Measurements from ENCODE around the gene MELTF.

The MELTF gene

DNA sequence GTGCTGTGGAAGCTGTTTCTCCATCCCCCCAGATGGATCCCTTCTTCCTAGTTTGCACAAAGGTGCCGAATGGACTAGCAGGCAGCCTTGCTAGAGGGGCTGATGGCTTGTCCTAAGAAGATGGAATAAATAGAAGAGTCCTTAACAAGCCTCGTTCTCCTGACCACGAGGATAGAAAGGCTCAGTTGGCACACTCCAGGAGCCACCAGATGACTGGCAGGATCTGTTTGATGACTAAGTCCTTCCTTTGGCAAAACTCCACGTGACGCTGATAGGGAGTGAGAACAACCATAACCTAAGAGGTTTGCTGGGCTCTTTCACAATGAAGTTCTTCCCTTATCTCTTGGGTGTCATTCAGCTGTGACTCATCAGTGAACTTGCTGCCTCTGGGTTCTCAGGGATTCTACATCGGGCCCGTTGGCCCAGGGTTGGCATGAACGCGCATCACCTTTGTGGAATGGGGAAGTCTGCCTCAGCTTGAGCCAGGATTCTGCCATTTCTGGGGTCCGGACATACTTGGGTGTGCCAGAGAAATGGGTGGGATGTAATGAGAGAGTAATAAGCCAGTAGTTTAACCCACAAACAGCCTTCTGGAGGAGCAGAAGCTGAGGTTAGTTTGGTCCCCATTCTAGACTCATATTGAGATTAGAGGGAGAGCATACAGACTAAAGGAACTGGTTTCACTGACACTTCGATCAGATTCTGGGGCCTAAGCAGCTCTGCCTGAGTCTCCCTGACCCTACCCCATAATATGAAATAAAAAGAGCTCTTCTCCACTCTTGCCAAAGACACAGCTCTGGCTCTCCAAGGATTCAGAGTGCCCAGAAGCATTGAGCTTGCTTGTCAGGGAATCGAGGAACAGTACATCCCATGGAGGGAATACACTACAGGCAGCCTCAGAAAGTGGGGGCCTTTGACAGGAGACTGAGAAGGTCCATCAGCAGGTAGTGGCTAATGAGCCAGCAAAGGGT, 2.0 kb upstream of the MELTF start:
- TF ChIP-seq, protein P1, sequence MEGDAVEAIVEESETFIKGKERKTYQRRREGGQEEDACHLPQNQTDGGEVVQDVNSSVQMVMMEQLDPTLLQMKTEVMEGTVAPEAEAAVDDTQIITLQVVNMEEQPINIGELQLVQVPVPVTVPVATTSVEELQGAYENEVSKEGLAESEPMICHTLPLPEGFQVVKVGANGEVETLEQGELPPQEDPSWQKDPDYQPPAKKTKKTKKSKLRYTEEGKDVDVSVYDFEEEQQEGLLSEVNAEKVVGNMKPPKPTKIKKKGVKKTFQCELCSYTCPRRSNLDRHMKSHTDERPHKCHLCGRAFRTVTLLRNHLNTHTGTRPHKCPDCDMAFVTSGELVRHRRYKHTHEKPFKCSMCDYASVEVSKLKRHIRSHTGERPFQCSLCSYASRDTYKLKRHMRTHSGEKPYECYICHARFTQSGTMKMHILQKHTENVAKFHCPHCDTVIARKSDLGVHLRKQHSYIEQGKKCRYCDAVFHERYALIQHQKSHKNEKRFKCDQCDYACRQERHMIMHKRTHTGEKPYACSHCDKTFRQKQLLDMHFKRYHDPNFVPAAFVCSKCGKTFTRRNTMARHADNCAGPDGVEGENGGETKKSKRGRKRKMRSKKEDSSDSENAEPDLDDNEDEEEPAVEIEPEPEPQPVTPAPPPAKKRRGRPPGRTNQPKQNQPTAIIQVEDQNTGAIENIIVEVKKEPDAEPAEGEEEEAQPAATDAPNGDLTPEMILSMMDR (conservative IDR thresholded peaks at IDR 0.05; ENCODE audit: control insufficient read depth, insufficient read depth, low read depth, low read length) = no peak
- peak; percentile 99 for DNase-seq (ENCODE audit: low read depth)
- no peak overlapping the region for H3K4me3 ChIP-seq (ENCODE audit: control insufficient read depth, low read depth, low read length)

DNA sequence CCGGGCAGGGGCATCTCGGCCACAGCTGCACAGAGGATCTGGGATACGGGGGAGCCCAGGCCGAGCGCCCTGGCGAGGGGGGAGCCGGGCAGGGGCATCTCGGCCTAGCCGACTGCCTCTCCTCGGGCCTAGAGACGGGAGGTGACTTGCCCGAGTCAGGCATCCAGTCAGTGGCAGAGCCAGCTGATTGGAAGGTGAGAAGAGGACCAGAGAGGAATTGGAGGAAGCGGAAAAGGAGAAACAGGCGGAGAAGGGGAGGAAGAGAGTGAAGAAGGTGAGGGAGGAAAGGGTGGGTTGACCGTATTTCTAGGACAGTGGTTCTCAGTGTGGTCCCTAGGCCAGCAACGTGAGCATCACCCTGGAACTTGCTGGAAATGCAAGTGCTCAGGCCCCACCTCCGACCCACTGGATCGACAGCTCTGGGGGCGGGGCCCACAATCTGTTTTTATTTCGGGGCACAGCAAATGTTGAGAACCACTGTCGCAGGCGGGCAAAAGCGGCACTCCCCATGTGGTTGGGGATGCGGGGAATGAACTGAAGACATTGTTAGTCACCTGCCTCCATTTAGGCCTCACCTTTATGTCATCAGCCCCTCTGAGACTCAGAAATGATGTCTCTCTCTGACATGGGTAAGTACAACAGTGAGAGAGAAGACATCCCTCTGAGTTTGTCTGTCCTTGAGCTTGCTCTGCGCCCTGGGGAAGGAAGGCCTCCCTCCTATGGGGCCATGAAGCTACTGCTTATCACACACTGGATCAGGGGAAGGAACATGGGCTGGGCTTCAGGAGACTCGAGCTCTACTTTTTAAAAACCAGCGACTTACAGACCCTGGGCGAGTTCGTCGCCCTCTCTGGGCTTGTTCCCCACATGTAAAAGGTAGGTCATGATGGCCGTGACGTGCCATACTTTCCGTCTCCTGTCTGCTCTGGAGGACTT, 1.0 kb upstream of the MELTF start:
- no peak overlapping the region for H3K4me3 ChIP-seq (ENCODE audit: control insufficient read depth, low read depth, low read length)
- TF ChIP-seq, protein P1 (conservative IDR thresholded peaks at IDR 0.05; ENCODE audit: control insufficient read depth, insufficient read depth, low read depth, low read length) = no peak
- no peak for DNase-seq (ENCODE audit: low read depth)

DNA sequence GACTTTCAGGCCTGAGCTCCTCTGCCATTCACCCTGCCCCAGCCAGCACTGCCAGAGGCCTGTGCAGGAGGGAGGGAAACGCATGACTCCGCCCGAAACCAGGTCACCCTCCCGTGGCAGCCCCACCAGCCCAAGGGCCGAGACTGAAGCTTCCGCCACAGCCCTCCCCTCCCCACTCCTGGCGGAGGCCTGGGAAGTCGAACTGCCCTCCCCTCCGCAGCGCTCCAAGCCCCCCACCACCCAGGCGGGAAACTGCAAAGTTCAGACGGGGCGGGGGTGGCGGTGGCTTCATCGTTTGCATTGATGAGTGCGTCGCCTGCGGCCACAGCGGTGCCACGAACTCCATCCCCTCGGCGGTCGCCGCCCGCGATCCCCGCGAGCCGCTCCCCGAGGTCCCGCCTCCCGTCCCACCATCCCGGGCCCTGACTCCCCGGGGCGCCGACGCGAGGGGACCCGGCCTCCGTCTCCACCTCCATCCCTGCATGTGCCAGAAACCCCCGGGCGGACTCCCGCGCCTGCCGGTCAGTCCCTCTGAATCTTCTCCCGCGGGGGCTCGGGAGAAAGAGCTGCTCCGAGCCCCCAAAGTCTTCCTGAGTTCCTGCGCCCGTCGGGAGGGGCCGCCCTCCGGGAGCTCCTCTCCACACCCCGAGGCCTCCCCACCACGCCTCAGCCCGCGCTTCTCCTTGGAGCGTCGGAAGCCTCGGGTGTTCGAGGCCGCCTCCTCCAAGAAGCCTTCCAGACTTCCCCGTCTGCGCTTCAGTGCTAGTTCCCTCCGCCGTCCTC, 698 bp downstream of the MELTF start:
- H3K4me3 ChIP-seq (ENCODE audit: control insufficient read depth, low read depth, low read length) = peak overlapping the region; percentile 41
- TF ChIP-seq, protein P1 (conservative IDR thresholded peaks at IDR 0.05; ENCODE audit: control insufficient read depth, insufficient read depth, low read depth, low read length) = no peak
- no peak for DNase-seq (ENCODE audit: low read depth)

- no peak overlapping the region for H3K4me3 ChIP-seq (ENCODE audit: control insufficient read depth, low read depth, low read length)
- TF ChIP-seq, protein P1 (conservative IDR thresholded peaks at IDR 0.05; ENCODE audit: control insufficient read depth, insufficient read depth, low read depth, low read length) = no peak
- DNase-seq (ENCODE audit: low read depth) = no peak
Observed at GRCh38 chr3:197027896-197028727, 1.5 kb downstream of the MELTF start.

GRCh38 chr3:197027151-197027895, 2.3 kb downstream of the MELTF start:
- no peak overlapping the region for H3K4me3 ChIP-seq (ENCODE audit: control insufficient read depth, low read depth, low read length)
- DNase-seq (ENCODE audit: low read depth) = peak; percentile 25
- TF ChIP-seq, protein P1 (conservative IDR thresholded peaks at IDR 0.05; ENCODE audit: control insufficient read depth, insufficient read depth, low read depth, low read length) = no peak

Data from fibroblast of mammary gland (primary cell).